ENCODE results near the gene UACA.

UACA gene

DNA sequence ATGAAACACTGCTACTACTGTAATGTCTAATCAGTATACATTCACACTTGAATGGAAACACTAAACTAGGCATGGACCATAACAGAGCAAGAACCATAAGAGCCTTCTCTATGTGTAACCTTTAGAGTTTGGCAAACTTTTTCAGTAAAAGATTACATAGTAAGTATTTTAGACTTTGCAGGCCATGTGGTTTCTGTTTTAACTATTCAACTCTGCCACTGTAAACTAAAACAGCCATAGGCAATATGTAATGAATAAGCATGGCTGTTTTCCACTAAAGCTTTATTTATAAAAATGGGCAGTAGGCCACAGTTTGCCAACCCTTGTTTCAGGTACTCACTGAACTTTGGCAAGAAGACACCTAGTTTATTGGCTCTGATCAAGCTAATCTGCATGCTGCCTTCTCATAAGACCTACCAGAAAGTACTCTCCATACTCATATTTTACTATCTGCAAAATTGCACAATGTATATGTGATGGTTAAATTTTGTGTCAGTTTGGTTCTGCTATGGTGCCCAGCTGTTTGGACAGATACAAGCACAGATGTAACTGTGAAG lies 46.0 kb downstream of the UACA start:
- no peak for TF ChIP-seq CTCF (IDR thresholded peaks at IDR 0.05)

- no peak for TF ChIP-seq CTCF (IDR thresholded peaks at IDR 0.05)
Observed at GRCh38 chr15:70715840-70716485, 47.4 kb downstream of the UACA start.

GRCh38 chr15:70714565-70714964 lies 48.8 kb downstream of the UACA start:
- TF ChIP-seq CTCF (IDR thresholded peaks at IDR 0.05): no peak

GRCh38 chr15:70714015-70714414 lies 49.3 kb downstream of the UACA start:
- TF ChIP-seq CTCF (IDR thresholded peaks at IDR 0.05): no peak

DNA sequence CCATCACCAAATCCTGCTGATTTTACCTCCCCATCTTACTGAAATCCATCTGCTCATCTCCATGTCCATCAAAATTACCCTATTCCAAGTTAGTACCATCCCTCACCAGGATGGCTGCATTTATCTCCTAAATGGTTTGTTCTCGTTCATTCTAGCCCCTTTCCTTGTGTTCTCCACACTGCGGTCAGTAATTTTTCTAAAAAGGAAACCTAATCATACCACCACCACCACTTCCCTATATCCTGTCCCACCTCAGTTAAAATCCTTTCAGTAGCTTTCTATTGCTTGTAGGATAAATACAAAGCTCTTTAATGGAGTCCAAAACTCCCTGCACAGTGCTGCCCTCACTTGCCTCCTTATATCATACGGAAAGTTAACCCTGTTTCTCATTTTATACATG lies 51.1 kb downstream of the UACA start:
- TF ChIP-seq CTCF (IDR thresholded peaks at IDR 0.05): no peak

DNA sequence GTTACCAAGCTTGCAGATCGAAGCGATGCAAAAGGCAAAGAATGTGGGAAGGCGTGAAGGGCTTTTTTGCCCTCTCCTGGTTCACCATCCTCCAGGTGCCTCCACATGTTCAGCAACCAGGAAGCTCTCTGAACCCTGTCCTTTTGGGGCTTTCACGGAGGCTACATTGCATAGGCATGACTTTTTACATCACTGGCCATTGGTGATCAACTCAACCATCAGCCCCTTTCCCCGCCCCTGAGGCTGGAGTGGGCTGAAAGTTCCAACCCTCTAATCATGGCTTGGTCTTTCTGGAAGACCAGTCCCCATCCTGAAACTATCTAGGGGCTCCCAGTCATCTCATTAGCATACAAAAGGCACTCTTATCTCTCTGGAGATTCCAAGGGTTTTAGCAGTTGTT lies 52.6 kb downstream of the UACA start:
- no peak for TF ChIP-seq CTCF (IDR thresholded peaks at IDR 0.05)

GRCh38 chr15:70708839-70709238 lies 54.5 kb downstream of the UACA start:
- no peak for TF ChIP-seq CTCF (IDR thresholded peaks at IDR 0.05)
